Endodermal cell (in vitro differentiated cells): ENCODE data around the gene DUS3L. TPM values are rescaled to one million over a fixed set of nuclear protein-coding genes. Genes with fewer than 3 reads are reported as not detected.

ENCODE experiments used
- DNase-seq: peaks from one replicate; pipeline ENCODE4 v3.0.0-alpha.2; 2017
- H3K27ac ChIP-seq: 2 replicates; pipeline ENCODE4 v1.5.1; 2013; ENCODE audit warnings: mild to moderate bottlenecking, low read depth, low read length, moderate library complexity
- H3K27me3 ChIP-seq: 2 replicates; pipeline ENCODE4 v1.6.1; 2013; ENCODE audit warnings: mild to moderate bottlenecking, low read length, moderate library complexity; ENCODE audit not compliant: insufficient read depth, control insufficient read depth, poor library complexity, severe bottlenecking
- H3K36me3 ChIP-seq: 2 replicates; pipeline ENCODE4 v1.7.0; 2013; ENCODE audit warnings: mild to moderate bottlenecking, low read length, moderate library complexity; ENCODE audit not compliant: control insufficient read depth, insufficient read depth
- H3K4me1 ChIP-seq: one replicate; pipeline ENCODE4 v1.7.0; 2013; ENCODE audit warnings: low read length; ENCODE audit not compliant: control insufficient read depth, insufficient read depth
- H3K4me3 ChIP-seq: 2 replicates; pipeline ENCODE4 v1.5.1; 2013; ENCODE audit warnings: mild to moderate bottlenecking, low read length, moderate library complexity
- H3K9ac ChIP-seq: 2 replicates; pipeline ENCODE4 v1.6.1; 2013; ENCODE audit warnings: mild to moderate bottlenecking, low read length, moderate library complexity; ENCODE audit not compliant: poor library complexity, severe bottlenecking; ENCODE audit errors: extremely low read depth
- H3K9me3 ChIP-seq: 2 replicates; pipeline ENCODE4 v1.6.1; 2013; ENCODE audit warnings: mild to moderate bottlenecking, low read length, moderate library complexity; ENCODE audit not compliant: control insufficient read depth
- H3K27ac Mint-ChIP-seq: 2 replicates; pipeline ENCODE4 v1.8.0; 2020; ENCODE audit warnings: mixed read lengths
- H3K27me3 Mint-ChIP-seq: 2 replicates; pipeline ENCODE4 v1.8.0; 2021; ENCODE audit warnings: mild to moderate bottlenecking, mixed read lengths; ENCODE audit not compliant: insufficient read depth
- H3K36me3 Mint-ChIP-seq: 2 replicates; pipeline ENCODE4 v1.8.0; 2020; ENCODE audit warnings: low read depth, mixed read lengths
- H3K4me1 Mint-ChIP-seq: 2 replicates; pipeline ENCODE4 v1.8.0; 2020; ENCODE audit warnings: mixed read lengths
- H3K4me3 Mint-ChIP-seq: 2 replicates; pipeline ENCODE4 v1.8.0; 2020; ENCODE audit warnings: mild to moderate bottlenecking, moderate library complexity, mixed read lengths
- H3K9me3 Mint-ChIP-seq: 2 replicates; pipeline ENCODE4 v1.8.0; 2020; ENCODE audit warnings: mild to moderate bottlenecking, mixed read lengths
- CTCF ChIP-seq: fragments of 200-600 bp; sonication (generic); conservative IDR thresholded peaks from 2 replicates; pipeline ENCODE4 v1.5.0; 2021; ENCODE audit warnings: antibody characterized with exemption, mild to moderate bottlenecking
- WGBS, 2 experiments: methylation state at CpG; one replicate each; pipeline versions ENCODE4 v1.1.5 to v1.1.7; 2013; ENCODE audit warnings: missing lambda C conversion rate in 2 of 2, mixed read lengths in 1 of 2; ENCODE audit not compliant: insufficient coverage in 1 of 2, insufficient read length in 1 of 2; 5-methylcytosine and 5-hydroxymethylcytosine counted together
- total RNA-seq, 2 donors: library from RNA; stranded (reverse); fragmentation: NEBNext Ultra II Directional in 1 of 2; extraction: Animal tissue kit (Norgen Biotek cat#: 25700) in 1 of 2; gene quantifications; 2 replicates in 1 of 2; 3 replicates in 1 of 2; pipeline ENCODE4 v1.2.1, GENCODE V29; 2021

Gene DUS3L
- total RNA-seq, 2 donors from 2014 or later, result 19.6 to 36.8 TPM

GRCh38 chr19:5838353-5839064 is 47.5 kb upstream of the DUS3L start:
- Histone ChIP-seq H3K27me3 (no peaks in the 10 kb centered on the region), H3K4me3 (no peak overlapping the region), H3K9me3 (no peaks in the 10 kb centered on the region), H3K27ac (no peak overlapping the region), H3K4me1 (no peaks in the 10 kb centered on the region), H3K36me3 (no peaks in the 10 kb centered on the region), H3K9ac (no peak overlapping the region)
- Mint-ChIP-seq H3K9me3 (no peaks in the 10 kb centered on the region), H3K27ac (no peak overlapping the region), H3K36me3 (no peaks in the 10 kb centered on the region), H3K4me1 (no peaks in the 10 kb centered on the region), H3K4me3 (no peak overlapping the region), H3K27me3 (peaks cover 16% of the 10 kb centered on the region)
- DNase-seq, result no peak
- WGBS, 2 experiments, result 94 to 98% methylated on average over 9 to 20 of the region's 20 CpGs
- TF ChIP-seq CTCF, result no peak

GRCh38 chr19:5837761-5838352 is 46.9 kb upstream of the DUS3L start:
- Histone ChIP-seq H3K27ac (no peak overlapping the region), H3K9ac (no peak overlapping the region), H3K36me3 (no peaks in the 10 kb centered on the region), H3K4me3 (no peak overlapping the region), H3K27me3 (no peaks in the 10 kb centered on the region), H3K9me3 (no peaks in the 10 kb centered on the region), H3K4me1 (no peaks in the 10 kb centered on the region)
- no peak overlapping the region for H3K27ac Mint-ChIP-seq
- H3K4me3 Mint-ChIP-seq, result no peak overlapping the region
- H3K4me1 Mint-ChIP-seq, result no peaks in the 10 kb centered on the region
- DNase-seq, result no peak
- peaks cover 15% of the 10 kb centered on the region for H3K27me3 Mint-ChIP-seq
- WGBS, 2 experiments, result 94 to 98% methylated on average over 10 to 14 of the region's 15 CpGs
- no peaks in the 10 kb centered on the region for H3K9me3 Mint-ChIP-seq
- no peaks in the 10 kb centered on the region for H3K36me3 Mint-ChIP-seq
- TF ChIP-seq CTCF, result no peak

- H3K27ac Mint-ChIP-seq, result no peak overlapping the region
- Histone ChIP-seq H3K9me3 (no peaks in the 10 kb centered on the region), H3K27me3 (no peaks in the 10 kb centered on the region), H3K4me3 (no peak overlapping the region), H3K4me1 (no peaks in the 10 kb centered on the region), H3K36me3 (no peaks in the 10 kb centered on the region), H3K9ac (no peak overlapping the region), H3K27ac (no peak overlapping the region)
- H3K4me1 Mint-ChIP-seq, result no peaks in the 10 kb centered on the region
- H3K9me3 Mint-ChIP-seq, result no peaks in the 10 kb centered on the region
- WGBS, 2 experiments, result 90 to 94% methylated on average over 6 of the region's 6 CpGs
- no peak overlapping the region for H3K4me3 Mint-ChIP-seq
- no peak for DNase-seq
- H3K36me3 Mint-ChIP-seq, result no peaks in the 10 kb centered on the region
- no peak for TF ChIP-seq CTCF
- peaks cover 20% of the 10 kb centered on the region for H3K27me3 Mint-ChIP-seq
Measured at GRCh38 chr19:5832527-5833216, 41.7 kb upstream of the DUS3L start.
